HepG2 (cell line): Measurements from ENCODE around the gene RPLP1. TPM values are rescaled to one million over a fixed set of nuclear protein-coding genes. Genes with fewer than 3 reads are reported as not detected.

Experiments used
- E2F5 ChIP-seq: sonication (generic); formaldehyde crosslinking; conservative IDR thresholded peaks from 2 replicates; pipeline ENCODE4 v1.4.0; 2020; ENCODE audit warnings: missing genetic modification reagents
- EED ChIP-seq: sonication (generic); formaldehyde crosslinking; IDR thresholded peaks from 2 replicates; pipeline ENCODE4 v1.5.0; 2020; ENCODE audit warnings: mild to moderate bottlenecking, missing genetic modification reagents
- GATAD2A ChIP-seq: IDR thresholded peaks from 2 replicates; pipeline ENCODE4 v1.6.1; 2016
- HNF1B ChIP-seq: sonication (generic); formaldehyde crosslinking; IDR thresholded peaks from 2 replicates; pipeline ENCODE4 v1.5.1; 2020; ENCODE audit warnings: mild to moderate bottlenecking, moderate library complexity, missing genetic modification reagents
- KLF9 ChIP-seq: IDR thresholded peaks from 2 replicates; pipeline ENCODE4 v1.6.1; 2016; ENCODE audit warnings: low read depth
- MTA3 ChIP-seq: sonication (generic); formaldehyde crosslinking; IDR thresholded peaks from 2 replicates; pipeline ENCODE4 v1.4.0; 2020; ENCODE audit warnings: missing genetic modification reagents
- NBN ChIP-seq: fragments of 450-650 bp; conservative IDR thresholded peaks from 2 replicates; pipeline ENCODE4 v1.6.1; 2017
- PCBP1 ChIP-seq: fragments of 200-400 bp; formaldehyde crosslinking; IDR thresholded peaks from 2 replicates; pipeline ENCODE4 v1.6.1; 2017; ENCODE audit warnings: mild to moderate bottlenecking, low read depth, low read length, borderline replicate concordance
- RNF2 ChIP-seq: fragments of 450-650 bp; conservative IDR thresholded peaks from 2 replicates; pipeline ENCODE4 v1.6.1; 2016; ENCODE audit warnings: low read depth
- ZNF724P ChIP-seq: sonication (generic); formaldehyde crosslinking; IDR thresholded peaks from 2 replicates; pipeline ENCODE4 v1.8.0; 2022; ENCODE audit warnings: missing genetic modification reagents, borderline replicate concordance
- ZNF773 ChIP-seq: sonication (generic); formaldehyde crosslinking; IDR thresholded peaks from 2 replicates; pipeline ENCODE4 v1.4.0; 2020; ENCODE audit warnings: missing genetic modification reagents, borderline replicate concordance
- polyA plus RNA-seq, 8 experiments: library from polyadenylated mRNA; depleted of rRNA in 3 of 8; stranded (reverse) in 7 of 8; unstranded in 1 of 8; fragments of >200 nt; fragmentation: Illumina TruSeq in 4 of 8; extraction: Trizol in 4 of 8; gene quantifications; 2 replicates each; pipeline versions ENCODE4 v1.2.1 to v1.2.3, GENCODE V29; 2011 to 2016; ENCODE audit warnings: low read depth in 4 of 8, missing spikeins in 1 of 8, mixed read lengths in 1 of 8; ENCODE audit not compliant: insufficient read depth in 1 of 8
- total RNA-seq, 5 experiments: library from RNA; depleted of rRNA; stranded (reverse); fragments of >200 nt; fragmentation: Illumina TruSeq; extraction: Trizol; gene quantifications; 2 replicates each; pipeline ENCODE4 v1.2.3, GENCODE V29; 2016; ENCODE audit warnings: low read depth in 1 of 5
- TF ChIP-seq, protein P1 (sequence below), 2 experiments: fragments of 450-650 bp in 1 of 2; sonication (generic) in 1 of 2; formaldehyde crosslinking in 1 of 2; IDR thresholded peaks; 2 replicates each; pipeline versions ENCODE4 v1.6.1 to v1.8.0; 2016 to 2022; ENCODE audit warnings: antibody characterized with exemption in 1 of 2, mild to moderate bottlenecking in 1 of 2, missing genetic modification reagents in 1 of 2
- TF ChIP-seq, protein P2 (sequence below): sonication (generic); formaldehyde crosslinking; IDR thresholded peaks from 2 replicates; pipeline ENCODE4 v1.4.0; 2020; ENCODE audit warnings: mild to moderate bottlenecking, missing genetic modification reagents

The RPLP1 gene
- total and polyA plus RNA-seq, 2 of the 13 experiments (the other 11 are each of a cell fraction or from before 2014, with no cell fraction given) = 817 to 929 TPM

GRCh38 chr15:69452692-69453521 lies at the start of gene RPLP1 (continued):
- TF ChIP-seq, protein P1, sequence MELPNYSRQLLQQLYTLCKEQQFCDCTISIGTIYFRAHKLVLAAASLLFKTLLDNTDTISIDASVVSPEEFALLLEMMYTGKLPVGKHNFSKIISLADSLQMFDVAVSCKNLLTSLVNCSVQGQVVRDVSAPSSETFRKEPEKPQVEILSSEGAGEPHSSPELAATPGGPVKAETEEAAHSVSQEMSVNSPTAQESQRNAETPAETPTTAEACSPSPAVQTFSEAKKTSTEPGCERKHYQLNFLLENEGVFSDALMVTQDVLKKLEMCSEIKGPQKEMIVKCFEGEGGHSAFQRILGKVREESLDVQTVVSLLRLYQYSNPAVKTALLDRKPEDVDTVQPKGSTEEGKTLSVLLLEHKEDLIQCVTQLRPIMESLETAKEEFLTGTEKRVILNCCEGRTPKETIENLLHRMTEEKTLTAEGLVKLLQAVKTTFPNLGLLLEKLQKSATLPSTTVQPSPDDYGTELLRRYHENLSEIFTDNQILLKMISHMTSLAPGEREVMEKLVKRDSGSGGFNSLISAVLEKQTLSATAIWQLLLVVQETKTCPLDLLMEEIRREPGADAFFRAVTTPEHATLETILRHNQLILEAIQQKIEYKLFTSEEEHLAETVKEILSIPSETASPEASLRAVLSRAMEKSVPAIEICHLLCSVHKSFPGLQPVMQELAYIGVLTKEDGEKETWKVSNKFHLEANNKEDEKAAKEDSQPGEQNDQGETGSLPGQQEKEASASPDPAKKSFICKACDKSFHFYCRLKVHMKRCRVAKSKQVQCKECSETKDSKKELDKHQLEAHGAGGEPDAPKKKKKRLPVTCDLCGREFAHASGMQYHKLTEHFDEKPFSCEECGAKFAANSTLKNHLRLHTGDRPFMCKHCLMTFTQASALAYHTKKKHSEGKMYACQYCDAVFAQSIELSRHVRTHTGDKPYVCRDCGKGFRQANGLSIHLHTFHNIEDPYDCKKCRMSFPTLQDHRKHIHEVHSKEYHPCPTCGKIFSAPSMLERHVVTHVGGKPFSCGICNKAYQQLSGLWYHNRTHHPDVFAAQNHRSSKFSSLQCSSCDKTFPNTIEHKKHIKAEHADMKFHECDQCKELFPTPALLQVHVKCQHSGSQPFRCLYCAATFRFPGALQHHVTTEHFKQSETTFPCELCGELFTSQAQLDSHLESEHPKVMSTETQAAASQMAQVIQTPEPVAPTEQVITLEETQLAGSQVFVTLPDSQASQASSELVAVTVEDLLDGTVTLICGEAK (IDR thresholded peaks at IDR 0.05) = no peak
- TF ChIP-seq, protein P1 (CRISPR knock-in tag; IDR thresholded peaks at IDR 0.05) = peak; percentile 86
- TF ChIP-seq ZNF724P (CRISPR knock-in tag) (peak; percentile 81), EED (CRISPR knock-in tag) (no peak), HNF1B (CRISPR knock-in tag) (peak; percentile 76), ZNF773 (no peak), NBN (no peak), RNF2 (peak; percentile 43; the same call in 1 of the 2 replicates), GATAD2A (CRISPR knock-in tag) (no peak), KLF9 (CRISPR knock-in tag) (no peak), E2F5 (CRISPR knock-in tag) (peak; percentile 34; the same call in 1 of the 2 replicates), MTA3 (CRISPR knock-in tag) (no peak), PCBP1 (0 out of 2 replicates have a peak, but pooled peaks have one; percentile 68)
- TF ChIP-seq, protein P2, sequence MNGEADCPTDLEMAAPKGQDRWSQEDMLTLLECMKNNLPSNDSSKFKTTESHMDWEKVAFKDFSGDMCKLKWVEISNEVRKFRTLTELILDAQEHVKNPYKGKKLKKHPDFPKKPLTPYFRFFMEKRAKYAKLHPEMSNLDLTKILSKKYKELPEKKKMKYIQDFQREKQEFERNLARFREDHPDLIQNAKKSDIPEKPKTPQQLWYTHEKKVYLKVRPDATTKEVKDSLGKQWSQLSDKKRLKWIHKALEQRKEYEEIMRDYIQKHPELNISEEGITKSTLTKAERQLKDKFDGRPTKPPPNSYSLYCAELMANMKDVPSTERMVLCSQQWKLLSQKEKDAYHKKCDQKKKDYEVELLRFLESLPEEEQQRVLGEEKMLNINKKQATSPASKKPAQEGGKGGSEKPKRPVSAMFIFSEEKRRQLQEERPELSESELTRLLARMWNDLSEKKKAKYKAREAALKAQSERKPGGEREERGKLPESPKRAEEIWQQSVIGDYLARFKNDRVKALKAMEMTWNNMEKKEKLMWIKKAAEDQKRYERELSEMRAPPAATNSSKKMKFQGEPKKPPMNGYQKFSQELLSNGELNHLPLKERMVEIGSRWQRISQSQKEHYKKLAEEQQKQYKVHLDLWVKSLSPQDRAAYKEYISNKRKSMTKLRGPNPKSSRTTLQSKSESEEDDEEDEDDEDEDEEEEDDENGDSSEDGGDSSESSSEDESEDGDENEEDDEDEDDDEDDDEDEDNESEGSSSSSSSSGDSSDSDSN (CRISPR knock-in tag) = peak; percentile 98
